Esophagus muscularis mucosa (tissue), 3 donors: ENCODE measurements around the gene CDH4.

ENCODE experiments used
- POLR2A ChIP-seq: fragments of 450-650 bp; IDR thresholded peaks from one replicate; pipeline ENCODE4 v1.6.1; 2017; ENCODE audit warnings: antibody characterized with exemption, moderate library complexity, mild to moderate bottlenecking, low read depth
- TF ChIP-seq, protein P1 (sequence below), 3 experiments: fragments of 200-600 bp in 2 of 3; fragments of 450-650 bp in 1 of 3; sonication (generic) in 2 of 3; IDR thresholded peaks; one replicate each; pipeline ENCODE4 v1.5.1; 2017 to 2019; ENCODE audit warnings: antibody characterized with exemption in 3 of 3, mild to moderate bottlenecking in 2 of 3, moderate library complexity in 1 of 3

DNA sequence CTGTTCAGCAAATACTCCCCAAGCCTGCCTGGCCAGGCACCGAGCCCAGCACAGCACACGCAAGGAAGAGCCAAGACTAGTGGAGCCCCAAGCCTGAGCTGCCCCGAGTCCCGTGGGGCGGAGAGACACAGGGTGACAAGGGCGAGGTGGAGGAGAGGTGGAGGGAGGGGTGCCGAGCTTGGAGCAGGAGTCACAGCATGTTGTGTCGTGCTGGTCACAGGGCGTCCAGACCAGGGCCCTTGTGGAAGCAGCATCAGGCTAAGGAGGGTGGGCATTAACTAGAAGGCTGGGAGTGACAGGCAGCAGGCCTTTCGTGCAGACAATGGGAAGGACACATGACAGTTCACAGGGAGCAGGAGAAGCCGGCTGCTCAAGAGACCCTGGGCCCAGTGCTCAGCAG, 422.1 kb downstream of the CDH4 start:
- TF ChIP-seq, protein P1, sequence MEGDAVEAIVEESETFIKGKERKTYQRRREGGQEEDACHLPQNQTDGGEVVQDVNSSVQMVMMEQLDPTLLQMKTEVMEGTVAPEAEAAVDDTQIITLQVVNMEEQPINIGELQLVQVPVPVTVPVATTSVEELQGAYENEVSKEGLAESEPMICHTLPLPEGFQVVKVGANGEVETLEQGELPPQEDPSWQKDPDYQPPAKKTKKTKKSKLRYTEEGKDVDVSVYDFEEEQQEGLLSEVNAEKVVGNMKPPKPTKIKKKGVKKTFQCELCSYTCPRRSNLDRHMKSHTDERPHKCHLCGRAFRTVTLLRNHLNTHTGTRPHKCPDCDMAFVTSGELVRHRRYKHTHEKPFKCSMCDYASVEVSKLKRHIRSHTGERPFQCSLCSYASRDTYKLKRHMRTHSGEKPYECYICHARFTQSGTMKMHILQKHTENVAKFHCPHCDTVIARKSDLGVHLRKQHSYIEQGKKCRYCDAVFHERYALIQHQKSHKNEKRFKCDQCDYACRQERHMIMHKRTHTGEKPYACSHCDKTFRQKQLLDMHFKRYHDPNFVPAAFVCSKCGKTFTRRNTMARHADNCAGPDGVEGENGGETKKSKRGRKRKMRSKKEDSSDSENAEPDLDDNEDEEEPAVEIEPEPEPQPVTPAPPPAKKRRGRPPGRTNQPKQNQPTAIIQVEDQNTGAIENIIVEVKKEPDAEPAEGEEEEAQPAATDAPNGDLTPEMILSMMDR (IDR thresholded peaks at IDR 0.05), result no peak
- no peak for TF ChIP-seq POLR2A
